T-helper 2 cell treated with Interferon-gamma antibody and Interleukin-4, amounts not matched to agents 5 μg/mL and 100 μg/mL, for 36 hours (primary cell): ENCODE results near the gene MYL6B.
"Not testable (repeated sequence)": the region's sequence is repeated elsewhere in the genome, so short reads cannot be mapped to it uniquely, and the experiment has no call there.

Experiments used
- DNase-seq: peaks from one replicate; pipeline ENCODE4 v3.0.0; 2021; ENCODE audit warnings: low spot score
- H3K27ac Mint-ChIP-seq: one replicate; pipeline ENCODE4 v1.8.0; 2021; ENCODE audit warnings: mild to moderate bottlenecking, mixed read lengths
- H3K27me3 Mint-ChIP-seq: one replicate; pipeline ENCODE4 v1.8.0; 2021; ENCODE audit warnings: low read depth, mixed read lengths
- H3K36me3 Mint-ChIP-seq: one replicate; pipeline ENCODE4 v1.8.0; 2021; ENCODE audit warnings: low read depth, mixed read lengths
- H3K4me1 Mint-ChIP-seq: one replicate; pipeline ENCODE4 v1.8.0; 2021; ENCODE audit warnings: low read depth, mixed read lengths
- H3K4me3 Mint-ChIP-seq: one replicate; pipeline ENCODE4 v1.8.0; 2022; ENCODE audit warnings: mild to moderate bottlenecking, moderate library complexity, mixed read lengths
- H3K9me3 Mint-ChIP-seq: one replicate; pipeline ENCODE4 v1.8.0; 2021; ENCODE audit warnings: mixed read lengths

Gene MYL6B

GRCh38 chr12:56153678-56154065 is 1.3 kb downstream of the MYL6B start:
- Mint-ChIP-seq H3K27ac (peak overlapping the region; percentile 100), H3K4me1 (peaks cover 36% of the 10 kb centered on the region), H3K4me3 (peak overlapping the region; percentile 94), H3K36me3 (peaks cover 23% of the 10 kb centered on the region), H3K9me3 (no peaks in the 10 kb centered on the region), H3K27me3 (no peaks in the 10 kb centered on the region)
- no peak for DNase-seq

- Mint-ChIP-seq H3K36me3 (peaks cover 29% of the 10 kb centered on the region), H3K27me3 (no peaks in the 10 kb centered on the region), H3K9me3 (no peaks in the 10 kb centered on the region), H3K4me3 (peak overlapping the region; percentile 94), H3K27ac (no peak overlapping the region), H3K4me1 (peaks cover 36% of the 10 kb centered on the region)
- no peak for DNase-seq
These were observed 1.9 kb downstream of the MYL6B start for GRCh38 chr12:56154246-56154771.

- H3K27me3 Mint-ChIP-seq: no peaks in the 10 kb centered on the region
- no peak overlapping the region for H3K27ac Mint-ChIP-seq
- H3K9me3 Mint-ChIP-seq: no peaks in the 10 kb centered on the region
- peaks cover 37% of the 10 kb centered on the region for H3K4me1 Mint-ChIP-seq
- H3K4me3 Mint-ChIP-seq: no peak overlapping the region
- DNase-seq: no peak
- H3K36me3 Mint-ChIP-seq: peaks cover 31% of the 10 kb centered on the region
These were observed 2.4 kb downstream of the MYL6B start for GRCh38 chr12:56154818-56155217.

GRCh38 chr12:56155256-56155845 is 3.0 kb downstream of the MYL6B start:
- peaks cover 36% of the 10 kb centered on the region for H3K36me3 Mint-ChIP-seq
- no peaks in the 10 kb centered on the region for H3K9me3 Mint-ChIP-seq
- H3K4me3 Mint-ChIP-seq: peak overlapping the region; percentile 28
- no peak for DNase-seq
- no peaks in the 10 kb centered on the region for H3K27me3 Mint-ChIP-seq
- peaks cover 40% of the 10 kb centered on the region for H3K4me1 Mint-ChIP-seq
- H3K27ac Mint-ChIP-seq: peak overlapping the region; percentile 13

GRCh38 chr12:56156464-56157200 is 4.2 kb downstream of the MYL6B start:
- Mint-ChIP-seq H3K27ac (peak overlapping the region; percentile 98), H3K4me1 (peaks cover 41% of the 10 kb centered on the region), H3K4me3 (peak overlapping the region; percentile 94), H3K36me3 (peaks cover 48% of the 10 kb centered on the region)
- H3K9me3 Mint-ChIP-seq, H3K27me3 Mint-ChIP-seq, DNase-seq: not testable (repeated sequence)

- peak; percentile 48 for DNase-seq
- Mint-ChIP-seq H3K4me1 (peaks cover 39% of the 10 kb centered on the region), H3K27ac (peak overlapping the region; percentile 98), H3K4me3 (peak overlapping the region; percentile 94), H3K36me3 (peaks cover 56% of the 10 kb centered on the region), H3K9me3 (no peaks in the 10 kb centered on the region), H3K27me3 (no peaks in the 10 kb centered on the region)
These were observed 5.0 kb downstream of the MYL6B start for GRCh38 chr12:56157201-56158028.

- peaks cover 61% of the 10 kb centered on the region for H3K36me3 Mint-ChIP-seq
- no peaks in the 10 kb centered on the region for H3K27me3 Mint-ChIP-seq
- peak within 1 kb of the TSS; percentile 94 for H3K4me3 Mint-ChIP-seq
- H3K9me3 Mint-ChIP-seq: no peaks in the 10 kb centered on the region
- peaks cover 37% of the 10 kb centered on the region for H3K4me1 Mint-ChIP-seq
- H3K27ac Mint-ChIP-seq: peak within 1 kb of the TSS; percentile 98
- DNase-seq: peak; percentile 92
These were observed 5.9 kb downstream of the MYL6B start, which contains the start of gene MYL6 for GRCh38 chr12:56158029-56158925. TSS of gene MYL6 (plus strand) at chr12:56158359. CDS start at chr12:56158402, 43 bp downstream.

GRCh38 chr12:56158926-56159461 is 6.6 kb downstream of the MYL6B start:
- H3K4me1 Mint-ChIP-seq: peaks cover 30% of the 10 kb centered on the region
- DNase-seq: no peak
- H3K27me3 Mint-ChIP-seq: no peaks in the 10 kb centered on the region
- H3K4me3 Mint-ChIP-seq: peak overlapping the region; percentile 94
- peak overlapping the region; percentile 98 for H3K27ac Mint-ChIP-seq
- H3K9me3 Mint-ChIP-seq: no peaks in the 10 kb centered on the region
- H3K36me3 Mint-ChIP-seq: peaks cover 69% of the 10 kb centered on the region

GRCh38 chr12:56159482-56160192 is 7.2 kb downstream of the MYL6B start:
- H3K27me3 Mint-ChIP-seq: no peaks in the 10 kb centered on the region

GRCh38 chr12:56160193-56160763 is 7.9 kb downstream of the MYL6B start:
- no peaks in the 10 kb centered on the region for H3K27me3 Mint-ChIP-seq
- H3K27ac Mint-ChIP-seq: peak overlapping the region; percentile 98
- peak; percentile 57 for DNase-seq
- peaks cover 27% of the 10 kb centered on the region for H3K4me1 Mint-ChIP-seq
- peak overlapping the region; percentile 94 for H3K4me3 Mint-ChIP-seq
- H3K36me3 Mint-ChIP-seq: peaks cover 74% of the 10 kb centered on the region
- no peaks in the 10 kb centered on the region for H3K9me3 Mint-ChIP-seq

More at GRCh38 chr12:56159482-56160192, 7.2 kb downstream of the MYL6B start:
- no peaks in the 10 kb centered on the region for H3K9me3 Mint-ChIP-seq
- H3K36me3 Mint-ChIP-seq: peaks cover 74% of the 10 kb centered on the region
- H3K4me1 Mint-ChIP-seq: peaks cover 28% of the 10 kb centered on the region
- peak overlapping the region; percentile 98 for H3K27ac Mint-ChIP-seq
- H3K4me3 Mint-ChIP-seq: peak overlapping the region; percentile 94
- no peak for DNase-seq

GRCh38 chr12:56160894-56161689 is 8.7 kb downstream of the MYL6B start:
- H3K4me3 Mint-ChIP-seq: peak overlapping the region; percentile 94
- DNase-seq: no peak
- peaks cover 74% of the 10 kb centered on the region for H3K36me3 Mint-ChIP-seq
- H3K4me1 Mint-ChIP-seq: peaks cover 25% of the 10 kb centered on the region
- no peaks in the 10 kb centered on the region for H3K9me3 Mint-ChIP-seq
- H3K27me3 Mint-ChIP-seq: no peaks in the 10 kb centered on the region
- peak overlapping the region; percentile 98 for H3K27ac Mint-ChIP-seq
